WERI-Rb-1 (cell line): ENCODE measurements around the gene NOG.

Experiments used
- DNase-seq: peaks from one replicate; pipeline ENCODE4 v3.0.0-alpha.2; 2020
- H3K27ac ChIP-seq: fragments of 250-450 bp; sonication (Bioruptor Pico); 2 replicates; pipeline ENCODE4 v1.5.1; 2020; ENCODE audit warnings: mild to moderate bottlenecking, moderate library complexity
- H3K27me3 ChIP-seq: fragments of 250-450 bp; sonication (Bioruptor Pico); 2 replicates; pipeline ENCODE4 v1.5.1; 2021; ENCODE audit warnings: mild to moderate bottlenecking, low read depth, moderate library complexity; ENCODE audit not compliant: insufficient read depth, severe bottlenecking
- H3K36me3 ChIP-seq: fragments of 250-450 bp; sonication (Bioruptor Pico); 2 replicates; pipeline ENCODE4 v1.5.1; 2020; ENCODE audit warnings: mild to moderate bottlenecking, moderate library complexity
- H3K4me3 ChIP-seq: 2 replicates; pipeline ENCODE4 v1.5.1; 2011; ENCODE audit warnings: low read depth, mild to moderate bottlenecking, control low read depth, low read length
- H3K9me3 ChIP-seq: fragments of 250-450 bp; sonication (Bioruptor Pico); 2 replicates; pipeline ENCODE4 v1.5.1; 2021; ENCODE audit warnings: mild to moderate bottlenecking, moderate library complexity; ENCODE audit not compliant: severe bottlenecking
- CTCF ChIP-seq: IDR thresholded peaks from 2 replicates; pipeline ENCODE4 v1.5.1; 2011; ENCODE audit warnings: low read depth, mild to moderate bottlenecking, control low read depth, inconsistent platforms, low read length

Gene NOG

GRCh38 chr17:56633681-56634080 lies 40.2 kb downstream of the NOG start:
- Histone ChIP-seq H3K27ac (no peak overlapping the region), H3K36me3 (no peaks in the 10 kb centered on the region), H3K4me3 (no peak overlapping the region), H3K27me3 (peaks cover 91% of the 10 kb centered on the region), H3K9me3 (no peaks in the 10 kb centered on the region)
- DNase-seq, result no peak
- no peak for TF ChIP-seq CTCF

DNA sequence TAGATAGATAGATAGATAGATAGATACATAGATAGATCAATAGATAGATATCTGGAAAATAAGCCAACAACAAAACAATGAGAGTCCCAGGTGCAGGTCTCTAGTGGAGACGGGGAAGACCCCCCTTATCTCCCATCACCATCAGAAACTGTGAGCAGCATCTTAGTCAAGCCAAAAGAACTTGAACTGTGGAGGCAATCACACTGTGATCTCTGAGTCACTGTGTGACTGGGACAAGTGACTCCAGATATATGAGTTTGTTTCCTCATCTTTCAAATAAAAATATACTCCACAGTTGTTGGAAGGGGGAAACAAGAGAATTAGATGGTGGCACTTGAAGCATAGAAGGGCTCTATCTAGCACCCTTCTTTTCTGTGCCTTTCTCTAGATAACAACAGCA lies 42.1 kb downstream of the NOG start:
- H3K36me3 ChIP-seq, result no peaks in the 10 kb centered on the region
- no peak overlapping the region for H3K27ac ChIP-seq
- peaks cover 5% of the 10 kb centered on the region for H3K9me3 ChIP-seq
- no peak overlapping the region for H3K4me3 ChIP-seq
- H3K27me3 ChIP-seq, result peaks cover 83% of the 10 kb centered on the region
- TF ChIP-seq CTCF, result no peak
- no peak for DNase-seq

DNA sequence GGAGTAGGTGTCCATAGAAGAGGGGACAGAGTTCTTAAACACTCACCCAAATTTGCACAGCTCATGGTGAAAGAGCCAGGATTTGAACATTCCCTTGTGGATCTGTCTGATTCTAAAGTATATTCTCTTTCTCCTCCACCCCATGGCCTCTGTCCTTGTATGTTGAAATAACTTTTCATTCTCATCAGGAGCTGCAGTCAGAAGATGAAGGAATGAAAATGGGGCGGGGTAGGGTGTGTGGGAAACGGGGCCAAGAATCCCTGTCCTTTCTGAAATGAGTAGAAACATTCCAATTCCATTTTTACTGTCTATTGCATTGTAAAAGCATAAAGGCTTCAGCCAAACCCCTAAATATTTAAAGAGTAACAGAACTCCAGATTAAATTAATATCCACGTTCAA lies 42.8 kb downstream of the NOG start:
- Histone ChIP-seq H3K36me3 (no peaks in the 10 kb centered on the region), H3K27me3 (peaks cover 79% of the 10 kb centered on the region), H3K27ac (no peak overlapping the region), H3K9me3 (peaks cover 5% of the 10 kb centered on the region), H3K4me3 (no peak overlapping the region)
- TF ChIP-seq CTCF, result no peak
- DNase-seq, result no peak

GRCh38 chr17:56637254-56637653 lies 43.8 kb downstream of the NOG start:
- DNase-seq, result no peak
- no peak overlapping the region for H3K27ac ChIP-seq
- peaks cover 78% of the 10 kb centered on the region for H3K27me3 ChIP-seq
- no peaks in the 10 kb centered on the region for H3K36me3 ChIP-seq
- TF ChIP-seq CTCF, result no peak
- peaks cover 5% of the 10 kb centered on the region for H3K9me3 ChIP-seq
- no peak overlapping the region for H3K4me3 ChIP-seq

DNA sequence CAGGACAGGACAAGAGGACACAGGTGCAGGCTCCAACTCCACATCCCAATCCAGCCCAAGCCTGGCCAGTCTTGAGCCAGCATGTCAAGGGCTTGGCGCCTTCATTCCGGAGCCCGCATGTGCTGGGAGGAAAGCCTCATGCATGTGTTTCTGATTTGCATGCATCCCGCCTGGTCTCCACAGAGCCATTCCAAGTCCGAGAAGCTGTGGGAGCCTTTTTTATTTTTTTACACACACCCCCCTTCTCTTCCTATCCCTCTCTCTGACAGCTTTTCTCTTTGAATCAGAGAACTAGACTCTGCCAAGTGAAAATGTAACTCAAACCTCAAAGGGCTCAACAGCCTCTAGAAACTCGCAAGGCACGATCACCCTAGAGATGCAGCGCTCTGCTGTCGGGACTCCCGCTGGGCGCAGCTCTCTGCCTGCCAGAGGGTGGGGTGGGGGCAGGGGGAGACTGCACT lies 45.1 kb downstream of the NOG start:
- DNase-seq, result no peak
- Histone ChIP-seq H3K27ac (no peak overlapping the region), H3K27me3 (peaks cover 75% of the 10 kb centered on the region), H3K9me3 (peaks cover 5% of the 10 kb centered on the region), H3K4me3 (no peak overlapping the region), H3K36me3 (no peaks in the 10 kb centered on the region)
- no peak for TF ChIP-seq CTCF

- no peak for TF ChIP-seq CTCF
- Histone ChIP-seq H3K9me3 (peaks cover 5% of the 10 kb centered on the region), H3K4me3 (no peak overlapping the region), H3K36me3 (no peaks in the 10 kb centered on the region), H3K27me3 (peaks cover 66% of the 10 kb centered on the region), H3K27ac (no peak overlapping the region)
- no peak for DNase-seq
These were observed 46.0 kb downstream of the NOG start for GRCh38 chr17:56639517-56639916.
